ENCODE data around the gene TPK1.

DNA sequence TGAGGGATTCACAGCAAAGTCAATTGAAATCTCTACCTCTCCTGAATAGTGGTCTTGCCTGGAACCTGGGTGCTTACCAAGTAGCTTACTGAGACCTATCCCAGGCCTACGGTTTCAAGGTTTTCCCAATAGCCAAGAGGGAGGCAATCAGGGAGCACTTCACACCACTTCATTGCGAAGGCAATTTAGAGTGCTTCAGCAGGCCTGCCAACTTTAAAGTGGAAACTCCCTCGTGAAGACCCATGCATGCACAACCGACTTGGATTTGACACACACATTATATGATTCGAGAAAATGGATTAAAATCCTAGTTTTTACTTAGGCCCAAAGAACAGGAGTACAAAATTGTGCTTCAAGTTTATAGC lies 380.8 kb downstream of the TPK1 start:
- TF ChIP-seq EZH2 (IDR thresholded peaks at IDR 0.05; ENCODE audit: borderline replicate concordance, low read length) = no peak
- TF ChIP-seq, protein P1, sequence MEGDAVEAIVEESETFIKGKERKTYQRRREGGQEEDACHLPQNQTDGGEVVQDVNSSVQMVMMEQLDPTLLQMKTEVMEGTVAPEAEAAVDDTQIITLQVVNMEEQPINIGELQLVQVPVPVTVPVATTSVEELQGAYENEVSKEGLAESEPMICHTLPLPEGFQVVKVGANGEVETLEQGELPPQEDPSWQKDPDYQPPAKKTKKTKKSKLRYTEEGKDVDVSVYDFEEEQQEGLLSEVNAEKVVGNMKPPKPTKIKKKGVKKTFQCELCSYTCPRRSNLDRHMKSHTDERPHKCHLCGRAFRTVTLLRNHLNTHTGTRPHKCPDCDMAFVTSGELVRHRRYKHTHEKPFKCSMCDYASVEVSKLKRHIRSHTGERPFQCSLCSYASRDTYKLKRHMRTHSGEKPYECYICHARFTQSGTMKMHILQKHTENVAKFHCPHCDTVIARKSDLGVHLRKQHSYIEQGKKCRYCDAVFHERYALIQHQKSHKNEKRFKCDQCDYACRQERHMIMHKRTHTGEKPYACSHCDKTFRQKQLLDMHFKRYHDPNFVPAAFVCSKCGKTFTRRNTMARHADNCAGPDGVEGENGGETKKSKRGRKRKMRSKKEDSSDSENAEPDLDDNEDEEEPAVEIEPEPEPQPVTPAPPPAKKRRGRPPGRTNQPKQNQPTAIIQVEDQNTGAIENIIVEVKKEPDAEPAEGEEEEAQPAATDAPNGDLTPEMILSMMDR (IDR thresholded peaks at IDR 0.05; ENCODE audit: low read length) = no peak

All from OCI-LY1 (cell line).